MM.1S (cell line): ENCODE results near the gene LDB1.

Experiments
- DNase-seq: peaks from one replicate; pipeline ENCODE4 v3.0.0-alpha.2; 2015
- H2AFZ ChIP-seq: fragments of 300-600 bp; sonication (generic); 2 replicates; pipeline ENCODE4 v1.6.0; 2016; ENCODE audit warnings: antibody characterized with exemption, low read length
- H3F3A ChIP-seq: fragments of 300-600 bp; sonication (generic); 2 replicates; pipeline ENCODE4 v1.6.1; 2016; ENCODE audit warnings: mild to moderate bottlenecking, antibody characterized with exemption, low read length, moderate library complexity, mixed read lengths; ENCODE audit not compliant: insufficient read depth
- H3K27ac ChIP-seq: fragments of 300-600 bp; sonication (generic); 2 replicates; pipeline ENCODE4 v1.5.1; 2016; ENCODE audit warnings: mild to moderate bottlenecking, low read length
- H3K27me3 ChIP-seq: fragments of 300-600 bp; sonication (generic); replicated peaks from 2 replicates; pipeline ENCODE4 v1.6.0; 2016; ENCODE audit warnings: low read length; ENCODE audit not compliant: insufficient read depth
- H3K36me3 ChIP-seq: fragments of 300-600 bp; sonication (generic); replicated peaks from 2 replicates; pipeline ENCODE4 v1.6.1; 2016; ENCODE audit warnings: mild to moderate bottlenecking, low read length, mixed read lengths; ENCODE audit not compliant: insufficient read depth
- H3K4me1 ChIP-seq: fragments of 300-600 bp; sonication (generic); 2 replicates; pipeline ENCODE4 v1.6.1; 2016; ENCODE audit warnings: low read length, mixed read lengths
- H3K4me2 ChIP-seq: fragments of 300-600 bp; sonication (generic); 2 replicates; pipeline ENCODE4 v1.6.0; 2016; ENCODE audit warnings: low read depth, low read length
- H3K4me3 ChIP-seq: fragments of 300-600 bp; sonication (generic); 2 replicates; pipeline ENCODE4 v1.5.1; 2016; ENCODE audit warnings: low read length, mixed read lengths
- H3K79me2 ChIP-seq: fragments of 300-600 bp; sonication (generic); 2 replicates; pipeline ENCODE4 v1.6.1; 2016; ENCODE audit warnings: mixed run types, low read length, mixed read lengths
- H3K9ac ChIP-seq: fragments of 300-600 bp; sonication (generic); 2 replicates; pipeline ENCODE4 v1.6.1; 2016; ENCODE audit warnings: low read length, mixed read lengths
- H3K9me2 ChIP-seq: fragments of 300-600 bp; sonication (generic); replicated peaks from 2 replicates; pipeline ENCODE4 v1.6.1; 2016; ENCODE audit warnings: mild to moderate bottlenecking, low read length, mixed read lengths; ENCODE audit not compliant: insufficient read depth
- H3K9me3 ChIP-seq: fragments of 300-600 bp; sonication (generic); replicated peaks from 2 replicates; pipeline ENCODE4 v1.6.1; 2016; ENCODE audit warnings: mild to moderate bottlenecking, low read length, mixed read lengths; ENCODE audit not compliant: insufficient read depth
- H4K20me1 ChIP-seq: fragments of 300-600 bp; sonication (generic); 2 replicates; pipeline ENCODE4 v1.6.1; 2016; ENCODE audit warnings: mild to moderate bottlenecking, low read length, moderate library complexity, mixed read lengths; ENCODE audit not compliant: insufficient read depth
- EZH2 ChIP-seq: fragments of 300-600 bp; sonication (generic); optimal IDR thresholded peaks from 2 replicates; pipeline ENCODE3; 2017; ENCODE audit warnings: low read depth, mild to moderate bottlenecking, antibody characterized with exemption, low read length, mixed read lengths
- EZH2phosphoT487 ChIP-seq: fragments of 300-600 bp; sonication (generic); IDR thresholded peaks from 2 replicates; pipeline ENCODE4 v1.6.1; 2018; ENCODE audit warnings: antibody characterized with exemption, low read length
- TF ChIP-seq, protein P1 (sequence below): fragments of 300-600 bp; sonication (generic); IDR thresholded peaks from 2 replicates; pipeline ENCODE4 v1.5.1; 2016; ENCODE audit warnings: antibody characterized with exemption, low read length, mixed read lengths

The LDB1 gene

DNA sequence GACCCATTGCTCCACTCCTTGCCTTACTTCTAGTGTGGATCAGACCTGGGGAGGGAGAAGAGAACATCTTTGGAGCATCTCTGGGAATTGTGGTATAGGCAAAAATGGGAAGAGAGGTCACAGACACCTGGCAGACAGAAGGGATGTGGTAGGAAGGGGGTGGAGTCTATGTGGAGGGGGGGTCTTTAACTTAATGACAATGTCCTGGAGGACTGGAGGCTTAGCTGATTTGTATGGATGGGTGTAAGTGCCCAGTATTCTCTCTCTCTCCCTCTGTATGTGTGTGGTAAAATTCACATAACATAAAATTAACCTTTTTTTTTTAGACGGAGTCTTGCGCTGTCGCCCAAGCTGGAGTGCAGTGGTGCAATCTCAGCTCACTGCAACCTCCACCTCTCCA lies 3.1 kb upstream of the LDB1 start:
- Histone ChIP-seq H3K4me2 (no peak overlapping the region), H3K9me3 (no peaks in the 10 kb centered on the region), H3K27me3 (no peaks in the 10 kb centered on the region), H3K9me2 (no peaks in the 10 kb centered on the region), H3K4me3 (no peak overlapping the region), H3F3A (no peaks in the 10 kb centered on the region), H3K79me2 (peaks cover 17% of the 10 kb centered on the region), H4K20me1 (no peaks in the 10 kb centered on the region), H3K27ac (no peak overlapping the region), H3K36me3 (no peaks in the 10 kb centered on the region), H3K9ac (no peak overlapping the region), H3K4me1 (peaks cover 13% of the 10 kb centered on the region; the same call in 1 of the 2 replicates), H2AFZ (no peak overlapping the region)
- TF ChIP-seq EZH2 (no peak), EZH2phosphoT487 (no peak)
- TF ChIP-seq, protein P1, sequence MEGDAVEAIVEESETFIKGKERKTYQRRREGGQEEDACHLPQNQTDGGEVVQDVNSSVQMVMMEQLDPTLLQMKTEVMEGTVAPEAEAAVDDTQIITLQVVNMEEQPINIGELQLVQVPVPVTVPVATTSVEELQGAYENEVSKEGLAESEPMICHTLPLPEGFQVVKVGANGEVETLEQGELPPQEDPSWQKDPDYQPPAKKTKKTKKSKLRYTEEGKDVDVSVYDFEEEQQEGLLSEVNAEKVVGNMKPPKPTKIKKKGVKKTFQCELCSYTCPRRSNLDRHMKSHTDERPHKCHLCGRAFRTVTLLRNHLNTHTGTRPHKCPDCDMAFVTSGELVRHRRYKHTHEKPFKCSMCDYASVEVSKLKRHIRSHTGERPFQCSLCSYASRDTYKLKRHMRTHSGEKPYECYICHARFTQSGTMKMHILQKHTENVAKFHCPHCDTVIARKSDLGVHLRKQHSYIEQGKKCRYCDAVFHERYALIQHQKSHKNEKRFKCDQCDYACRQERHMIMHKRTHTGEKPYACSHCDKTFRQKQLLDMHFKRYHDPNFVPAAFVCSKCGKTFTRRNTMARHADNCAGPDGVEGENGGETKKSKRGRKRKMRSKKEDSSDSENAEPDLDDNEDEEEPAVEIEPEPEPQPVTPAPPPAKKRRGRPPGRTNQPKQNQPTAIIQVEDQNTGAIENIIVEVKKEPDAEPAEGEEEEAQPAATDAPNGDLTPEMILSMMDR = no peak
- DNase-seq = no peak

DNA sequence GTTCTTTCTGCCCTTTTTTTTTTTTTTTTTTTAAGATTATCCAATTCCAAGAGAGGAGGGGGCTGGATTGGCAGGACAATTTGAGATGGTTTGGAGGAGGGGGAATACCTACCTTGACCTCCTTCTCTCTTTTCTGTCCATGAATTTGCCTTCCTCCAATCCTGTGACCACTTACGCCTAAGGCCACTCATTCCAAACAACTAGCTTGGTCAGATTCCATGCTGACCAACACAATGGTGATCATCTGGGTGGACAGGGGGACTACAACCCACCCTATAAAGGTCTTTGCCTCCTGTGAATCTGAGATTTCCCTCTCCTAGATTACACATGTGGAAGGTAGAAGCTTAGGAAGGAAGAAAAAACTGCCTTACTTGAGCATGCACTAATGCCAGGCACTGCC lies 2.3 kb upstream of the LDB1 start:
- Histone ChIP-seq H3K27ac (no peak overlapping the region), H3K9me3 (no peaks in the 10 kb centered on the region), H3K9me2 (no peaks in the 10 kb centered on the region), H3K79me2 (peaks cover 23% of the 10 kb centered on the region), H3K4me1 (peaks cover 13% of the 10 kb centered on the region), H3K4me2 (no peak overlapping the region), H4K20me1 (no peaks in the 10 kb centered on the region), H3K27me3 (no peaks in the 10 kb centered on the region), H2AFZ (no peak overlapping the region), H3K4me3 (no peak overlapping the region), H3F3A (no peaks in the 10 kb centered on the region), H3K36me3 (no peaks in the 10 kb centered on the region), H3K9ac (no peak overlapping the region)
- DNase-seq = no peak
- TF ChIP-seq, protein P1 = no peak
- TF ChIP-seq EZH2 (no peak), EZH2phosphoT487 (no peak)

DNA sequence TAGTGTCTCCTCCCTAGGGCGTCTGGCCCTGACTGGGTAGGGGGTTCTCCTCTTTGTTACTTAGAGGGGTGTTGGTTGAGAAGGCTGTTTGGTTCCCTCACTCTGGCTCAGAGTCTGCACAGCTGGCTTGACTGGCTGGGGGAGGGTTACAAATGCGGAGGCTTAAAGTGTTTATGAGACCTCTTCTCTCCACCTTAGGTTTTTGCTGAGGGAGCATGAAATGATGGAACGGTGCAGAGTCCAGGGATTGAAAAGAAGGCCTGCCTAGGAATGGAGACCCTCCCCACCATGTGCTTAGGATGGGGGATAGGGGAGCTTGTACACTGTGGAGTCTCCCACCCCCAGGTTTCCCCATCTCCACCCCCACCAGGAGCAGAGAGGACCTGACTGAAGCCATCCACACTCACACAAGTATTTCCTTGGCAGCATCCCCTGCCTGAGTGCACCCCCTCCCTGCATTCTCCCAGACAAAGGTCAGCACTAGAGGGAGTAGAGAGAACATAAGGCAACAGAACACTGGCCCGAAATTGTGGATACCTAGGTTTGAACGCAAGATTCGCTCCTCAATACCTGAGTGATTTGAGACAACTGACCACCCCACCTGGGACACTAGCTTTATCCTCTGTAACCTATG lies 1.7 kb upstream of the LDB1 start:
- Histone ChIP-seq H3K4me2 (no peak overlapping the region), H3K4me1 (peaks cover 17% of the 10 kb centered on the region), H3K9ac (no peak overlapping the region), H3K27me3 (no peaks in the 10 kb centered on the region), H3K79me2 (peaks cover 29% of the 10 kb centered on the region), H3K9me2 (no peaks in the 10 kb centered on the region), H3K9me3 (no peaks in the 10 kb centered on the region), H3K4me3 (no peak overlapping the region), H4K20me1 (no peaks in the 10 kb centered on the region), H2AFZ (no peak overlapping the region), H3F3A (peaks cover 3% of the 10 kb centered on the region; the same call in 1 of the 2 replicates), H3K36me3 (no peaks in the 10 kb centered on the region), H3K27ac (no peak overlapping the region)
- no peak for DNase-seq
- TF ChIP-seq EZH2 (no peak), EZH2phosphoT487 (no peak)
- TF ChIP-seq, protein P1 = no peak
